Nephron (organoid): ENCODE data around the gene C7orf57.
A peak's percentile ranks its signal among the peaks of the same experiment; 100 is the strongest.

Experiments used
- H3K27ac Mint-ChIP-seq, 3 experiments: 2 replicates each; pipeline ENCODE4 v1.8.0; 2020; ENCODE audit warnings: mixed read lengths in 3 of 3, mild to moderate bottlenecking in 2 of 3, moderate library complexity in 1 of 3
- H3K27me3 Mint-ChIP-seq: 2 replicates; pipeline ENCODE4 v1.8.0; 2021; ENCODE audit warnings: low read depth, mild to moderate bottlenecking, moderate library complexity, mixed read lengths
- H3K36me3 Mint-ChIP-seq: 2 replicates; pipeline ENCODE4 v1.8.0; 2020; ENCODE audit warnings: low read depth, mixed read lengths
- H3K4me1 Mint-ChIP-seq: 2 replicates; pipeline ENCODE4 v1.8.0; 2020; ENCODE audit warnings: mixed read lengths
- H3K4me3 Mint-ChIP-seq, 3 experiments: 2 replicates each; pipeline ENCODE4 v1.8.0; 2020; ENCODE audit warnings: mild to moderate bottlenecking in 3 of 3, mixed read lengths in 3 of 3, moderate library complexity in 2 of 3
- H3K9me3 Mint-ChIP-seq: 2 replicates; pipeline ENCODE4 v1.8.0; 2020; ENCODE audit warnings: mixed read lengths
- CTCF ChIP-seq, 3 experiments: fragments of 200-600 bp; sonication (generic); IDR thresholded peaks; one replicate each; pipeline ENCODE4 v1.5.0; 2021; ENCODE audit warnings: antibody characterized with exemption in 3 of 3; ENCODE audit not compliant: unreplicated experiment in 3 of 3

The C7orf57 gene

GRCh38 chr7:48017674-48018073 is 17.7 kb upstream of the C7orf57 start:
- Mint-ChIP-seq H3K4me1 (no peaks in the 10 kb centered on the region), H3K4me3 (no peak overlapping the region), H3K36me3 (no peaks in the 10 kb centered on the region), H3K9me3 (peaks cover 15% of the 10 kb centered on the region), H3K27me3 (peaks cover 4% of the 10 kb centered on the region), H3K27ac (no peak overlapping the region)
- TF ChIP-seq CTCF (IDR thresholded peaks at IDR 0.05; ENCODE audit: unreplicated experiment in 3 of 3): no peak

- Mint-ChIP-seq H3K4me1 (no peaks in the 10 kb centered on the region), H3K27ac (no peak overlapping the region), H3K9me3 (peaks cover 6% of the 10 kb centered on the region), H3K27me3 (peaks cover 18% of the 10 kb centered on the region), H3K36me3 (no peaks in the 10 kb centered on the region), H3K4me3 (no peak overlapping the region)
- TF ChIP-seq CTCF (IDR thresholded peaks at IDR 0.05; ENCODE audit: unreplicated experiment in 3 of 3): no peak
These were observed 9.7 kb upstream of the C7orf57 start for GRCh38 chr7:48025624-48026023.

GRCh38 chr7:48028938-48029337 is 6.4 kb upstream of the C7orf57 start, which contains the start of gene SUN3:
TSS of gene SUN3 (minus strand) at chr7:48029107. CDS start at chr7:48028938, 169 bp downstream.
- H3K4me3 Mint-ChIP-seq: no peak within 1 kb of the TSS
- H3K27me3 Mint-ChIP-seq: peaks cover 41% of the 10 kb centered on the region
- no peaks in the 10 kb centered on the region for H3K9me3 Mint-ChIP-seq
- H3K27ac Mint-ChIP-seq: no peak within 1 kb of the TSS
- H3K4me1 Mint-ChIP-seq: no peaks in the 10 kb centered on the region
- H3K36me3 Mint-ChIP-seq: no peaks in the 10 kb centered on the region
- no peak for TF ChIP-seq CTCF (IDR thresholded peaks at IDR 0.05; ENCODE audit: unreplicated experiment in 3 of 3)

- no peak overlapping the region for H3K4me3 Mint-ChIP-seq
- no peaks in the 10 kb centered on the region for H3K36me3 Mint-ChIP-seq
- H3K27me3 Mint-ChIP-seq: peaks cover 58% of the 10 kb centered on the region
- TF ChIP-seq CTCF (IDR thresholded peaks at IDR 0.05; ENCODE audit: unreplicated experiment in 3 of 3): no peak
- H3K9me3 Mint-ChIP-seq: no peaks in the 10 kb centered on the region
- H3K27ac Mint-ChIP-seq: no peak overlapping the region
- peaks cover 4% of the 10 kb centered on the region for H3K4me1 Mint-ChIP-seq
These were observed 4.2 kb upstream of the C7orf57 start for GRCh38 chr7:48031111-48031510.

- TF ChIP-seq CTCF (IDR thresholded peaks at IDR 0.05; ENCODE audit: unreplicated experiment in 3 of 3): no peak
- peaks cover 19% of the 10 kb centered on the region for H3K4me1 Mint-ChIP-seq
- no peak overlapping the region for H3K4me3 Mint-ChIP-seq
- H3K9me3 Mint-ChIP-seq: no peaks in the 10 kb centered on the region
- peaks cover 85% of the 10 kb centered on the region for H3K27me3 Mint-ChIP-seq
- H3K36me3 Mint-ChIP-seq: no peaks in the 10 kb centered on the region
- no peak overlapping the region for H3K27ac Mint-ChIP-seq
These were observed 1.4 kb upstream of the C7orf57 start for GRCh38 chr7:48033922-48034321.

- peak overlapping the region; percentile 88 to 90 (median 90) for H3K4me3 Mint-ChIP-seq
These were observed 680 bp downstream of the C7orf57 start for GRCh38 chr7:48035967-48036478.

More at GRCh38 chr7:48035967-48036478, 680 bp downstream of the C7orf57 start:
- H3K9me3 Mint-ChIP-seq: no peaks in the 10 kb centered on the region
- H3K4me1 Mint-ChIP-seq: peaks cover 19% of the 10 kb centered on the region
- H3K36me3 Mint-ChIP-seq: no peaks in the 10 kb centered on the region
- no peak for TF ChIP-seq CTCF (IDR thresholded peaks at IDR 0.05; ENCODE audit: unreplicated experiment in 3 of 3)
- peaks cover 78% of the 10 kb centered on the region for H3K27me3 Mint-ChIP-seq
- no peak overlapping the region for H3K27ac Mint-ChIP-seq
